Activated CD4-positive, alpha-beta T cell treated with anti-CD3 and anti-CD28 coated beads, Interleukin-2, Interleukin-6, amounts not matched to agents 100 ng/mL and 50 ng/mL, durations not matched to agents 16 hours and 8 hours (primary cell): ENCODE measurements around the gene FAM47E.
"Not testable (repeated sequence)": the region's sequence is repeated elsewhere in the genome, so short reads cannot be mapped to it uniquely, and the experiment has no call there.

Source experiments
- DNase-seq: peaks from one replicate; pipeline ENCODE4 v3.0.0-alpha.2; 2020

FAM47E gene

DNA sequence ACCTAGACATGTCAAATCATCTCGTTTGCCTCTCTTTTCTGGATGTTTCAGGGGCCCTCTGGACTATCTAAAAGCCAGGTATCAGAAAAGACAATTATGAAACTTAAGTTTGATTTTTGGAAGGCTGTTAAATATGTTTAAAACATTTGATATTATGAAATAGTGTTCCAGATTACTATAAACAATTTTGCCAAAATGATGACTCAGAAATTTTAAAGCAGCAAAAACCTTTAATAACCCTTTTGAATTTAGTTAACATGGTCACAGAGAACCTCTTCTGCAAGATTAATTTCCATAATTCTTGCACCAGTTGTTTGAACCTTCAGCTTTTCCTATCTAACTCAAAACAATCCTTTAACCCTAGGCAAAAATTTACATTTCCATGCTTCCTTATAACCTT, 18.8 kb upstream of the FAM47E start:
- no peak for DNase-seq

DNA sequence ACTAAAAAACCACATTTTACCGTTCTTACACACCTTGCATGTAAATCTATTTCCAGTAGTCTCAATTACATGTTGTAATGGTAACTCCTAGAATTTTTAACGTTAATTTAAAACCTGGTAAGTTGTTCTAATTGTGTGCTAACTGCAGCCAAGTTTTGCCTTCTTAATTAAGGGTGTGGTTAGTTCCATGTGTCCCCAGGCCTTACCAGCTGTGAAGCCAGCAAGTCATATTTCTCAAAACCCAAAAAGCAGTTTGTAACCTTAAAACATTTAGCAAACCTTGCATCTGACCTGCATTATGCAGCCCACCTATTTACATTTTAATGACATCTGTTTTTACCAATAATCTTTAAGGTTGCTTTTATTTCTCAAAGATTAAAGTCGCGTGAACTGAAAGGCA, 18.4 kb upstream of the FAM47E start:
- DNase-seq = no peak

DNA sequence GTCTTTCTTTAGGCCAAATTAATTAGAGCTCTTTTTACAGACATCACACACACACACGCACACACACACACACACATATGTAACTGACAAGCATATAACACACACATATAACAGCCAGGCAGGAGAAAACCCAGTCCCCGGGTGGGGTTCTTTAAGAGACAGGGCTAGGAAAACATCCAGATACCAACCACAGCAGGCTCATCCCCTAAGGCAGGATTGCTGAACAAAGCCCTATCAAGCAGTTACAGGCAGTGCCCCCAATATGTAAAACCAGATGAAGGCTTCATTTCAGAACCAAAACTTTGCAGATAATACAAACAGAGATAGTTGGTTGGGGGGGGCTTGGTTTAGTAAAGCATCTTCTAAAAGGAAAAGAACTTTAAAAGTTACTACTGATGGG, 18.0 kb upstream of the FAM47E start:
- no peak for DNase-seq

DNA sequence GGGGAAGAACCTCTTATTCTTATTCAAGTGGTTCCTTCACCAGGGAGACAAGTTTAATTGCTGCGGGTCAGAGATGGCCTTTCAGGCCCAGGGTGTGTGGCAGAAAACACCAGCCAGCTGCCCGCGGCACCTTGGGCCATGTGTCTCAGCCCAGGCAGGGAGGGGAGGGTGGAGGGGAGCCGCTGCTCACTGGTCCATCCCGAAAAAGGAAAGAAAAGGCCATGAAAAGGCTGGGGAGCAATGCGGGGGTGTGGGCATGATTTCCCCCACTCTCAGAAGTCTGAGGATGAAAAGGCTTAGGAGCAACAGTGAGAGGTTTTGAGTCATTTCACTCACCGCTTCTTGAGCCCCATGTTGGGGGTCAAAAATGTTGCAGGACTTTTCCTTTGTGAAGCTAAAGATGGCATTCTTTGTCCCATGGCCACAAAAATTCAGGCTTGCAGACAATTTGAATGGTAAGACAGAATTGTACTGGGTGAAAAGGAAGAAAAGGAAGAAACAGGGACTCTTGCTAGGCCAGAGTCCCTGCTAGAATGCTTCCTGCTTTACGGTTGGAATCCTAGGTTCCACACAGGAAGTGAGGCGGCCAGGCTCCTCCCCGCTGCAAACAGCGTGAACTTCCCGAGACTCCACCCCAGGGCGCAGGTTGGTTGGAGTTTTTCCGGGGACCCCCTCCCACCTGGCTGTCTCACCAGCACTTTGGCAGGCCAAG, 17.4 kb upstream of the FAM47E start:
- no peak for DNase-seq

DNA sequence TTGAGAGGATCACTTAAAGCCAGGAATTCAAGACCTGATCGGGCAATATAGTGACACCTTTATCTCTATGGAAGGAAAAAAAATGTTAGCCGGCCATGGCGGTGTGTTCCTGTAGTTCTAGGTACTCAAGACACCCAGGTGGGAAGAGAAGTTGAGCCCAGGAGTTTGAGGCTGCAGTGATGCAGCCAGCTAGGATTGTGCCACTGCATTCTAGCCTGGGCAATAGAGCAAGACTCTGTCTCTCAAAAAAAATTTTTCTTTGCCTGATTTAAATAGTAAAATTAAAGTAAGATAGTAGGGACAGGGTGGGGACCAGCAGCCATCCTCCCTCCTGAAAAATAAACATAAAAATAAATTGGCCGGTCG, 16.9 kb upstream of the FAM47E start:
- no peak for DNase-seq

DNA sequence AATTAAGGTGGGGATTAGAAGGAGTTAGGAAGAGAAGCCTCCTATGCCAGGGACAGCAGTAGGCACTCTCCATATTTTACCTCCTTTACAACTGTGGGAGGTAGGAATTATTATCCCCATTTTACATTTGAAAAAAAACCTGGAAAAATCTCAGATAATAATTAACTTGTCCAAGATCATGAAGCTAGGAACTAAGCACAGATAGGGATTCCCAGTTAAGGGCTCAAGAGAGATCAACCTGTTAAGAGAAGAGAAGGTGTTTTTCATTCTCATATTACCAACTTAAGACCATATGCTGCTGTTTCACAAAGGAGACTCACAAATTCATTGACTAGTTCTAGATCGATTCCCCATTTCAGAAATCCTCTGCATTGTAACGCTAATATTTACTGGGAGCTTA, 16.1 kb upstream of the FAM47E start:
- no peak for DNase-seq

DNA sequence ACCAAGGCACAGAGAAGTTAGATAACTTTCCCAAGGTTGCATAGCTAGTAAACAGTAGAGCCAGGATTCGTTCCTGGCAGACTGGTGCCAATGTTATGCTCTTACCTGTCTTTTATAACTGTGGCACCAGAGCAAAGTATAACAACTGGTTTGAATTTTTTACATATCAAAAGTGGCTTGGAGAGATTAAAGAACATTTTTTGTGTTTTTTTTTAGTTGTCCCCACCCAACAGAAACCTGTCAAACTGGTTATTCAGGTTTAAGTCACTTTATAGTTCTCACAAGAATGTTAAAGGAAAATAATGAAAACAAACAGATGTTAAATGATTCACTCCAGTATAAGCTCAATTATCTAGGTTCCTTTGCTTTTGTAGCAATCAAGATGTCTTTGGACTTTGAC, 15.6 kb upstream of the FAM47E start:
- no peak for DNase-seq

DNA sequence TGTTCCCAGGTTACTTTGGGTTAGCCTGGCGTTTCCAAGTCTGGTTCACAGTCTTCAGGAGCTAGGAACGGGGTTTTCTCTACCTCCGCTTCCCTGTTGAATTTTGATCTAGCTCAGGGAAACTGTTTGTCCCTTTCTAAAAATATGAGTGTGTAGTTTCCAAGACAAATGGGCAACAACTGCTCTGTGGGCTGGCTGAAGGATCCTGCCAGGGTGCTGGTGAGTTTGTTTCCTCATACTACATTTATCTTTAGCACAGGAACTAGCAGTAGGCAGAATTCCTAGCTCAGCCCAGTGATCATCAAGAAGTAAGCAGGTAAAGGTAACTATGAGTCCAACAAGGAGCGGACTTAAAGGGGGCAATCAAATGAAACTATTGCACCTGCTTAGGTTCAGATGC, 13.3 kb upstream of the FAM47E start:
- DNase-seq = no peak

DNA sequence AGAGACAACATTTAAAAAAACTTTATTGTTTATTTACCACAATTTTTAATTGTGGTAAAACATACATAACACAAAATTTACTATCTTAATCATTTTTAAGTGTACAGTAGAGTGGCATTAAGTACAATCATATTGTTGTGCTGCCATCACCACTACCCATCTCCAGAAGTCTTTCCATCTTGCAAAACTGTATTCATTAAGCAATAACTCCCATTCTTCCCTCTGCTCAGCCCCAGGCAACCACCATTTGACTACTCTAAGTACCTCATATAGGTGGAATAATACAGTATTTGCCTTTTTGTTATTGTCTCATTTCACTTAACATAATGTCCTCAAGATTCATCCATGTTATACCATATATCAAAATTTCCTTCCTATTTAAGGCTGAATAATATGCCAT, 12.8 kb upstream of the FAM47E start:
- DNase-seq = no peak

DNA sequence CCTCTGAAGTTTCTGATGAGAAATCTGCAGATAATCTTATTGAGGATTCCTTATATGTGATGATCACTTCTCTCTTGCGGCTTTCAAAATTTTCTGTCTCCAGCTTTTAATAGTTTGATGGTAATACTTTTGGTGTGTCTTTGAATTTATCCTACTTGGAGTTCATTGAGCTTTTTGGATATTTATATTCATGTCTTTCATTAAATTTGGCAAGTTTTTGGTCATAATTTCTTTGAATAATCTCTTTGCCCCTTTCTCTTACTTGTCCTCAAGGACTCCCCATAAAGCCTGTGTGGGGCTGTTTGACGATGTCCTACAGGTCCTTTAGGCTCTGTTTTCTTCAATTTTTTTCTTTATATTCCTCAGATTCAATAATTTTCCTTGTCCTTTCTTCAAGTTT, 11.3 kb upstream of the FAM47E start:
- DNase-seq = no peak

DNA sequence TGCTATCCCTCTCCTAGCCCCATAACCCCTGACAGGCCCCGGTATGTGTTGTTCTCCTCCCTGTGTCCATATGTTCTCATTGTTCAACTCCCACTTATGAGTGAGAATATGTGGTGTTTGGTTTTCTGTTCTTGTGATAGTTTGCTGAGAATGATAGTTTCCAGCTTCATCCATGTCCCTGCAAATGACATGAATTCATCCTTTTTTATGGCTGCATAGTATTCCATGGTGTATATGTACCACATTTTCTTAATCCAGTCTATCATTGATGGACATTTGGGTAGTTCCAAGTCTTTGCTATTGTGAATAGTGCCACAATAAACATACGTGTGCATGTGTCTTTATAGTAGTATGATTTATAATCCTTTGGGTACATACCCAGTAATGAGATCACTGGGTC, 7.6 kb upstream of the FAM47E start:
- DNase-seq = not testable (repeated sequence)

DNA sequence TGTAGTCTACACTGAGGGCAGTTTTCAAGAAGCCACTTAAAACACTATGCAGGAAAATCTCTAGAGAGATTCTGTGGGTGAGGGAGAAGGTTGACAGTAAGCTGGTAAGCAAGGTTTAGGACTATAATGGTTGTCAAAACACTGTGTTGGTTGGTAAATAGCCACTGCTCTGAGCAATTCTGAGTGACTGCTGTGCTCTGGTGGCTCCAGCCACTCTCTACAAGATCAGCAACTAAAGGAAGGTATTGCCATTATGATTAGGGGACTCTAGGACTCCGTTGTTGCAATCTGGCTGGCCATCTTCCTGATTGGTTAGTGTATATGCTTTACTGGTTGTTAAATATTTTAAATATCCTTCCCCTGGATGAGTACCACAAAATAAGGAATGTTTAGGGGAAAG, 5.5 kb upstream of the FAM47E start:
- no peak for DNase-seq

DNA sequence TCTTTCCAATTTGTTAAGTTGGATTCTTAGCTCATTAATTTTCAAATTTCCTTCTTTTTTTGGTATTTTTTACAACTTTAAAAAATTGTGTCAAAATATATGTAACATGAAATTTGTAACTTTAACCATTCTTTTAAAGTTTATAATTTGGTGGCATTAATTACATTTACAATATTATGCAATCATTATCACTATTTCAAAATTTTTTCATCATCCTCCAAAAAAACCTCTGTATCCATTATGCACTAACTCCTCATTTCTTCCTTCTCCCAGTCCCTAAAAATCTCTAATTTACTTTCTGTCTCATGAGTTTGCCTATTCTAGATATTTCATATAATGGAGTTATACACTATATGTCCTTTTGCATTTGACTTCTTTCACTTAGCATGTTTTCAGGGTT, 4.7 kb upstream of the FAM47E start:
- DNase-seq = no peak

DNA sequence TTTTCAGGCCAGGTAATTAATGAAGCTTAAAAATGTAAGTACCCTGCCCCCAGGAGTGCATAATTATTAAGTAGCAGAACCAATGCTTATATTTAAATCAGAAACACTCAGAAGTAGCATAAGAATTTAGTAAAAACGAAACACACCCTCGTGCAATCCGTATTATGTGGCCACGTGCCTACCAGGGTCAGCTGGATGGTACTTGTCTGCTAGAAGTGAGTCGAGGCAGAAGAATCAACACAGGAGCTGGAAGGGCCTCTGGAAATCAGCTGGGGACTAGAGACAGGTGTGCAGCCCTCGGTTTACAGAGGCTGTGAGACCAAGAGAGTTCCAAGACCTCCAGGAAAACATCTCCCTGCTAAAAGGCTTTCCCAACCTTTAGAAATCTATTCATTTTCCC, 559 bp upstream of the FAM47E start:
- DNase-seq = peak; percentile 7

DNA sequence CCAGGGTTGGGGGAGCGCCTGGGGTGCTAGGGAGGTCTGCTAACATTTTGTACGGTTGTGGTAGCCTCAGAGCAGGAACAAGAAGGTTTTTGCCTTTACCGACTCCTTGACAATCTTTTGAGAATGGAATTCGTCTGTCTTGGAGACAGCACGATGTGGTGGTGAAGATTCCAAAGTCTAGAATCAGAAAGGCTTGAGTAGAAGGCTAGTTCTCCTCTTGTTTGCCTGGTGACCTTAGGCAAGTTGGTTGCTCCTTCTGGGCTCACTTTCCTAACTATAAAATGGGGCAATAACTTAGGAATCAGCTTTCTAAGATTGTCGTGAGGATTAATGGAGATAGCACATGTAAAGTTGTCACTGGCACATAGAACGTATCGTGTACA, 741 bp downstream of the FAM47E start:
- DNase-seq = no peak

DNA sequence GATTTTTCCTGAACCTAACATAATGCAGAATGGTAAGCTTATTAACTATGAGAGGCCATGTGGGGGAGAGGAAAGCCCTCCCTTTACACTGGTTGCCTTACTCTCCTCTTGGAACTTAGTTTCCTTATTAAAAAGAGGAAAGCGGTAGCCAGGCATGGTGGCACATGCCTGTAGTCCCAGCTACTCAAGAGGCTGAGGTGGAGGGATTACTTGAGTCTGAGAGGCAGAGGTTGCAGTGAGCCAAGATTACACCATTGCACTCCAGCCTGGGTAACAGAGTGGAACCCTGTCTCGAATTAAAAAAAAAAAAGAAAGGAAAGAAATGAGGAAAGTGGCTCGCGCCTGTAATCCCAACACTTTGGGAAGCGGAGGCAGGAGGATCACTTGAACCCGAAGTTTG, 2.0 kb downstream of the FAM47E start:
- DNase-seq = no peak

DNA sequence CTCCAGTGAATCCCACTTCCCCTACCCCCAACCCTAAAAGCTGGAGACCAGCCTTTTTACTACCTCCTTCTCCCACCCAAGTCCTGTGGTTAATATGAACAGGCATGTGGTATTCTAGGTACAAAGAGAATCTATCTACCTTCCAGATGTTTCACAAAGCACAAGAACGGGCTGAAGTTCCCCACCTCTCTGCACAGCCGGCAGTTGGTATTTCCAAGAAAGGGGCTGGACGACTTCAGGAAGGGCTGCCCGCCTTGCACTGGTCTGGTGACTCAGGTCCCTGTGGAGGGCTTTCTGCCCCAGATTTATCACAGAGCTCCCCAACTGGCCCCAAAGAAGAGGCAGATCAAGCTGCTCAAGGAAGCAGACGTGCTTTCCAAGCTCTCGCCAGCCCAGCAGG, 4.5 kb downstream of the FAM47E start:
- DNase-seq = no peak

DNA sequence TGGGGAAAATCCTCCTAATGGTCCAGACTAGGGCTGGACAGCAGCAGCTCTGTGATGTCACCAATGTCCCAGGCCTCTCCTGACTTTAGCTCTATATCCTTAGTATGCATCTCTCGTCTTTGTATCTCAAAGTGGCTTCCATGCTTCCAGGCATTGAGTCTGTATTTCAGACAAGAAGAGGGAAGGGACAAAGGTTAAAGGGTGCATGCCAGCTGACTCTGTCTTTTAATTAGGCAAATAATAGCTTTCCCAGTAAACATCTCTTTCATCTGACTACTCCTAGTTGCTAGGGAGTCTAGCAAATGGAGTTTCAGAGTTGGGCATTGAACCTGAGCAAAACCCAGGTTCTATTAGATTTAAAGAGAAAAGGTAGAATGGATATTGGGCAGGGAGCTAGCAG, 5.4 kb downstream of the FAM47E start:
- DNase-seq = no peak

DNA sequence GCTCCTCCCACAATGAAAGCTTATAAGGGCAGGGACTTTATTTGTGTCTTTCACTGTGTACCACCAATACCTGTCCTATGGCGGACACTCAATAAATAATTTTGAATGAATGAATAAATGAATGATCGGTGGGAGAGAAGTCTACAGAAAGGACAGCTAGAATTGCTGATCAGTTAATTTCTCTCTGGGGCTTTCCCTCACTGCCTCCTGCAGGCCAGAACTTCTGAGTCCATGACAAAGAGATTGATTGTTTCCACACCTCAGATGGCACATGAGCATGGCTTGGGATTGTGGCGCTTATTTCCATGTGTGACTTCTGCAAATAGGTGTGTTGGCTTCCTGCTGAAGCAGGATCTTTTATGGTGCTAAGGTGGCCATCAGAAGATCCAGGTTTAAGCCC, 6.3 kb downstream of the FAM47E start:
- DNase-seq = no peak

DNA sequence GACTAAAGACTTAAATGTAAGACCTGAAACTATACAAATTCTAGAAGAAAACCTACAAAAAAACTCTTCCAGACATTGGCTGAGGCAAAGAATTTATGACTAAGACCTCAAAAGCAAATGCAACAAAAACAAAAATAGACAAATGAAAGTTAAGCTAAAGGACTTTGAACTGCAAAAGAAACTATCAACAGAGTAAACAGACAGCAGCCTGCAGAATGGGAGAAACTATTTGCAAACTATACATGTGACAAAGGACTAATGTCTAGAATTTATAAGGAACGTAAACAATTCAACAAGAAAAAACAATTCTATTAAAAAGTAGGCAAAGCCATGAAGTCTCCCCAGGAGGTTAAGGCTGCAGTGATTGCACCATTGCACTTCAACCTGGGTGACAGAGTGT, 9.1 kb downstream of the FAM47E start:
- DNase-seq = no peak

DNA sequence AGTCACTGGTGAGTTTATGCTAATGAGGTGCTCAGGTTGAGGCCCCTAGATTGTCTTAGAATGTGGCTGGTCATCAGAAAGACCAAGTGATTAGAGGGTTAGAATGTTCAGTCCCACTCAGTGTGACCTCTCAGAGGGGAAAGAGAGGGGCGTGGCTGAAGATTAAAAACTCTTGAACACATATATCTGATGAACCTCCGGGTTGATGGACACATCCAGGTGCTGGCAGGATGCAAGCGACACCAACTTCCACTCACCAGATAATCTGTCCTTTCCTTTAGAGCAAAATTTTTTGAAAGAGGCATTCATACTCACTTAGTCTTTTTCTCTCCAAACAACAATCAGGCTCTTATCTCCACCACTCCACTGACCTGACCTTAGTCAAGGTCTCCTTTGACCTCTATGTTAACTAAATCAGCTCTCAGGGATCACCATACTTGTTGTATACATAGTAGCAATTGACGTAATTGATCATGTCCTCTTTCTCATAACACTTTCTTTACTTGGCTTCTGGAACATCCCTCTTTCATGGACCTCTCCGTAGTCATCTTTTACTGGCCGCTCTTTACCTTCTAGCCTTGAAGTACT, 14.2 kb downstream of the FAM47E start:
- no peak for DNase-seq

DNA sequence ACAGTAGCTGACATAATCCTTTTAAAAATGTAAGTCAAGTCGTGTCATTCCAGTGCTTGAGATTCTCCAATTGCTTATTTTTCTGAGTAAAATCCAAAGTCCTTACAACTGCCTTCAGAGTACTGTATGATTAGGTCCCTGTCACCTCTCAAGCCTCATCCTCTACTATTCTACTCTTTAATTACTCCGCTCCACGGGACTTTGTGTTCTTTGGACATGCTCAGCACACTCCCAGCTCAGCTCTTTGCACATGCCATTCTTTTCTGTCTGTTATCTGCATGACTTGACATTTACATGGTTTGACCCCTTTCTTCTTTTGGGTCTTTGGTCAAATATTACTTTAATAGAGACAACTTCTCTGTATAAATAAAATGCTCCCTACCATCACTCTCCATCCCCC, 15.1 kb downstream of the FAM47E start:
- no peak for DNase-seq

DNA sequence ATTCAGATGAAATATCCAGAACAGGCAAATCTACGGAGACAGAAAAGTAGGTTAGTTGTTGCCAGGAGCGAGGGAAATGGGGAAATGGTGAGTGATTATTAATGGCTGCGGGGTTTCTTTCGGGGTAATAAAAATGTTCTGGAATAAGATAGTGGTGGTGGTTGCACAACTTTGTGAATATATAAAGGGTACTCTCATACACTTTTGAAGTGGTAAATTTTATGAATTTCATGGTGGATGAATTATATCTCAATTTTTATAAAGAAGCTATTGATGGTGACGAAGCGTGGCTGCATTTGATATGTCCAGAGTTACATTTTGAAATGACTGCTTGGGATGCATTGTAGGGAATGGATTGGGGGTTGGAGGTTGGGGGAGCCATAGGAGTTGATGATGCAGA, 16.3 kb downstream of the FAM47E start:
- no peak for DNase-seq

DNA sequence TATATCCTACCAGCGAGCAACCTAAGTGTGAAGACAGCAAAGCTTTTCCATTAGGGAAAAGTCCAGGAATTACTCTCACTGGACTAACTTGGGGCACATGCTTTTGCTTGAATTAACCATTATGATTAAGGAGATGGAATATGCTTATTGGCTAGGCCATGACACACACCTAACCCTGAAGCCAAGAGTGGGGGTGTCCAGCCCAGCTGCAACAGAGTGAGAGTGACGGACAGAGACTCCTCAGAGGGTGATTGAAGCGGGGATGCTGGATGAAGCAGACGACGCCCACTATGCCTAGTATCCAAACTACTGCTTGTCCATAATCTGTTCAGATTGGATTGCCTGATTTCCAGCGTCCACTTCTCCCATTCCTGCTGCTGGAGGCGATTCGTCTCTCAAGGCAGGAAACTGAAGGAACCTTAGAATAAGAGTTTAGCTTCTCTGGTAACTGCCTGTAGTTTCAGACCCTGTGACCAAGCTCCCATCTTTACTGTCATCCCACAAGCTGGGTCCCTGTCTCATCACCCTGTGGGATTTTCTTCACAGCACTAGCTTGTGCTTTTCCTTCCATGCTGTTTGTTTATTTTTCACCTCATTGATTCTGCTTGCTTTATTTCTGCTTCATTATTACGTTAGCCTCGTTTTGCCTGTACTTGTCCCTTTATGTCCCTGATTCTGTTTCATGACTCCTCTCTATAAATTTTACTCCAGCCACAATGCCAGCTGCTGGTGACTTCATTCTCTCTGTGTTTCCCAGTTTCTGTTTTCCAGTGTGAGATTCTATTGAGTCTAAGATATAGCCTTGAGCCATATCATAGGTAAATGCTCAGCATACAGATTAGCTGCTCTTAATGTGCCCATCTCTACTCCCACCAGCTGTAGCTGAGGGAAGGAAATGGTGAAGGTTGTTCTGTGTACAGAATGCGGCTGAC, 19.0 kb downstream of the FAM47E start:
- DNase-seq = no peak
